SU-DHL-6 (cell line): ENCODE measurements around the gene TBC1D5.

Source experiments
- H2AFZ ChIP-seq: fragments of 200-600 bp; sonication (generic); 2 replicates; pipeline ENCODE4 v1.6.1; 2014; ENCODE audit warnings: low read depth, mild to moderate bottlenecking, moderate library complexity, mixed read lengths, antibody characterized with exemption, low read length; ENCODE audit not compliant: severe bottlenecking
- H3F3A ChIP-seq: fragments of 200-600 bp; shearing (Covaris generic); 2 replicates; pipeline ENCODE4 v1.6.0; 2016; ENCODE audit warnings: antibody characterized with exemption, mild to moderate bottlenecking; ENCODE audit not compliant: insufficient read depth
- H3K27ac ChIP-seq: fragments of 200-600 bp; sonication (generic); 2 replicates; pipeline ENCODE4 v1.5.1; 2016; ENCODE audit warnings: low read depth, mild to moderate bottlenecking, low read length, moderate library complexity, mixed read lengths
- H3K27me3 ChIP-seq: fragments of 200-600 bp; sonication (generic), shearing (Covaris generic); 2 replicates; pipeline ENCODE4 v1.6.0; 2014; ENCODE audit warnings: mild to moderate bottlenecking, low read length
- H3K36me3 ChIP-seq: fragments of 200-600 bp; sonication (generic); 2 replicates; pipeline ENCODE4 v1.6.1; 2014; ENCODE audit warnings: mild to moderate bottlenecking, low read length, mixed read lengths
- H3K4me2 ChIP-seq: fragments of 300-600, 200-600 bp; shearing (Covaris generic), sonication (generic); 2 replicates; pipeline ENCODE4 v1.6.0; 2014; ENCODE audit warnings: low read length, low read depth, mild to moderate bottlenecking; ENCODE audit not compliant: poor library complexity, severe bottlenecking
- H3K4me3 ChIP-seq: fragments of 200-600 bp; sonication (generic); 2 replicates; pipeline ENCODE4 v1.5.1; 2014; ENCODE audit warnings: antibody characterized with exemption, low read length, mild to moderate bottlenecking, mixed read lengths; ENCODE audit not compliant: insufficient read depth, poor library complexity, severe bottlenecking
- H3K79me2 ChIP-seq: fragments of 200-600 bp; sonication (generic); 2 replicates; pipeline ENCODE4 v1.6.1; 2014; ENCODE audit warnings: mild to moderate bottlenecking, low read length, moderate library complexity; ENCODE audit not compliant: insufficient read depth
- H3K9ac ChIP-seq: fragments of 200-600 bp; sonication (generic); 2 replicates; pipeline ENCODE4 v1.7.0; 2014; ENCODE audit warnings: mild to moderate bottlenecking, low read length
- H3K9me2 ChIP-seq: fragments of 200-600 bp; sonication (generic); replicated peaks from 2 replicates; pipeline ENCODE4 v1.6.1; 2014; ENCODE audit warnings: low read length; ENCODE audit not compliant: insufficient read depth
- H3K9me3 ChIP-seq: fragments of 200-600 bp; sonication (generic); 2 replicates; pipeline ENCODE4 v1.6.1; 2014; ENCODE audit warnings: low read length, mixed read lengths; ENCODE audit not compliant: insufficient read depth
- H4K20me1 ChIP-seq: fragments of 200-600 bp; sonication (generic); 2 replicates; pipeline ENCODE4 v1.6.1; 2014; ENCODE audit warnings: low read depth, mild to moderate bottlenecking, antibody characterized with exemption, low read length, moderate library complexity, mixed read lengths
- CTCF ChIP-seq: fragments of 200-600 bp; sonication (generic); IDR thresholded peaks from one replicate; pipeline ENCODE4 v1.5.1; 2017; ENCODE audit warnings: antibody characterized with exemption, mild to moderate bottlenecking, low read length, moderate library complexity; ENCODE audit not compliant: insufficient read depth, poor library complexity, severe bottlenecking
- EZH2phosphoT487 ChIP-seq: fragments of 200-600 bp; sonication (generic), shearing (Covaris generic); conservative IDR thresholded peaks from 2 replicates; pipeline ENCODE4 v1.6.1; 2018; ENCODE audit warnings: mild to moderate bottlenecking, antibody characterized with exemption, low read length, moderate library complexity, mixed read lengths

The TBC1D5 gene

GRCh38 chr3:17505856-17506255 is 236.6 kb downstream of the TBC1D5 start:
- no peaks in the 10 kb centered on the region for H3K9me3 ChIP-seq
- no peak overlapping the region for H2AFZ ChIP-seq
- no peak overlapping the region for H3K9ac ChIP-seq
- no peaks in the 10 kb centered on the region for H3K9me2 ChIP-seq
- no peak overlapping the region for H3K4me2 ChIP-seq
- no peaks in the 10 kb centered on the region for H3K27me3 ChIP-seq
- H4K20me1 ChIP-seq: no peaks in the 10 kb centered on the region
- no peak overlapping the region for H3K27ac ChIP-seq
- H3F3A ChIP-seq: no peaks in the 10 kb centered on the region
- no peaks in the 10 kb centered on the region for H3K36me3 ChIP-seq
- no peaks in the 10 kb centered on the region for H3K79me2 ChIP-seq
- no peak overlapping the region for H3K4me3 ChIP-seq
- no peak for TF ChIP-seq EZH2phosphoT487
- no peak for TF ChIP-seq CTCF

GRCh38 chr3:17501745-17502144 is 240.7 kb downstream of the TBC1D5 start:
- no peak overlapping the region for H2AFZ ChIP-seq
- no peaks in the 10 kb centered on the region for H3F3A ChIP-seq
- no peaks in the 10 kb centered on the region for H3K9me2 ChIP-seq
- no peak overlapping the region for H3K27ac ChIP-seq
- H3K4me3 ChIP-seq: no peak overlapping the region
- TF ChIP-seq CTCF: no peak
- TF ChIP-seq EZH2phosphoT487: no peak
- no peaks in the 10 kb centered on the region for H3K36me3 ChIP-seq
- no peak overlapping the region for H3K4me2 ChIP-seq
- no peaks in the 10 kb centered on the region for H4K20me1 ChIP-seq
- no peak overlapping the region for H3K9ac ChIP-seq
- no peaks in the 10 kb centered on the region for H3K9me3 ChIP-seq
- H3K27me3 ChIP-seq: no peaks in the 10 kb centered on the region
- H3K79me2 ChIP-seq: no peaks in the 10 kb centered on the region

- Histone ChIP-seq H3K27ac (no peak overlapping the region), H3F3A (no peaks in the 10 kb centered on the region), H2AFZ (no peak overlapping the region), H3K4me2 (no peak overlapping the region), H3K79me2 (no peaks in the 10 kb centered on the region), H3K27me3 (no peaks in the 10 kb centered on the region), H3K9ac (no peak overlapping the region), H3K9me3 (no peaks in the 10 kb centered on the region), H3K4me3 (no peak overlapping the region), H3K9me2 (no peaks in the 10 kb centered on the region), H3K36me3 (no peaks in the 10 kb centered on the region), H4K20me1 (no peaks in the 10 kb centered on the region)
- TF ChIP-seq CTCF (no peak), EZH2phosphoT487 (no peak)
Observed at GRCh38 chr3:17500618-17501017, 241.8 kb downstream of the TBC1D5 start.
